ENCODE measurements around the gene CDH22. TPM values are rescaled to one million over a fixed set of nuclear protein-coding genes. Genes with fewer than 3 reads are reported as not detected.

Gene CDH22
- total RNA-seq, 4 donors from 2014 or later: 0.11 to 2.3 (median 0.76) TPM

DNA sequence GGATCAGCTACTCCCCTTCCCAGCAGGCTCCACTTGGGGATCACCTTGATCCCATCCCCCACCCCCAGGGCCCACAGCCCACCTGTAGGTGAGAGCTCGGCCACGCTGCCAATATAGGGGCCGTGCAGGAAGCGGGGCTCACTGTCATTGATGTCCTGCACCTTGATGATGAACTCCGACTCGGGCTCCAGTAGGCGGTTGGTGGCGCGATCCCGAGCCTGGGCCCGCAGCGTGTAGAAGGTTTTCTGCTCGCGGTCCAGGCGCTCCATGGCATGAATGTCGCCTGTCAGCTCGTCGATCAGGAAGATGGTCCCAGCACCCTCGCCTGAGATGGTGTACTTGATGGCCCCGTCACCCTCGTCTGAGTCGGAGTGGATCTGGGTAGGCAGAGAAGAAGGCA is 67.4 kb downstream of the CDH22 start:
- Histone ChIP-seq H3K36me3 (no peaks in the 10 kb centered on the region), H3K27ac (no peak overlapping the region), H3K9me3 (no peaks in the 10 kb centered on the region), H3K4me1 (no peaks in the 10 kb centered on the region), H3K4me3 (no peak overlapping the region), H3K27me3 (peaks cover 0 to 86% (median 0%) of the 10 kb centered on the region in 4 donors)
- TF ChIP-seq POLR2A (IDR thresholded peaks at IDR 0.05): no peak
- 85 to 95% methylated on average over 4 to 5 of the region's 22 CpGs for WGBS, 2 donors
- DNase-seq: no peak
- intact Hi-C loops (cut with DNase I): no loop called here

DNA sequence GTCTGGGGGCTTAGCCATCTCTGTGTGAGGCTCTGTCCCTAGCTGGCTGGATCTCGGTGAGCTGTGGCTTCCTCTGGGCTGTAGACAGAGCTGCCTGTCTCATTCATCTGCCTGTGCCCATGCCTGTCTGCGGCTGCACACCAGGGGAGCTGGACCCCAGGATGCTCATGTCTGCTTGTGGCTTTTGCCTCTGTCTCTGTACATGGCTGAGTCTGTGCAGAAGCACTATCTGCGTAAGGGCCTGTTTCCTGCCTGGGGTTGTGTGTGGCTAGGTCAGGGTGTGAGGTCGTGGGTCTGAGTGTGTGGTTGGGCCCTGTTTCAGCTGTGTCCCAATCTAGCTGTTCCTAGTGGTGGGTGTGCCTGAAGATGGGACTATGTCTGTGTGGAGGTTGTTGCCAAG is 68.2 kb downstream of the CDH22 start:
- H3K27me3 ChIP-seq: peaks cover 0 to 80% (median 0%) of the 10 kb centered on the region in 4 donors
- intact Hi-C loops (cut with DNase I): no loop called here
- H3K4me3 ChIP-seq: no peak overlapping the region
- TF ChIP-seq, protein P1, sequence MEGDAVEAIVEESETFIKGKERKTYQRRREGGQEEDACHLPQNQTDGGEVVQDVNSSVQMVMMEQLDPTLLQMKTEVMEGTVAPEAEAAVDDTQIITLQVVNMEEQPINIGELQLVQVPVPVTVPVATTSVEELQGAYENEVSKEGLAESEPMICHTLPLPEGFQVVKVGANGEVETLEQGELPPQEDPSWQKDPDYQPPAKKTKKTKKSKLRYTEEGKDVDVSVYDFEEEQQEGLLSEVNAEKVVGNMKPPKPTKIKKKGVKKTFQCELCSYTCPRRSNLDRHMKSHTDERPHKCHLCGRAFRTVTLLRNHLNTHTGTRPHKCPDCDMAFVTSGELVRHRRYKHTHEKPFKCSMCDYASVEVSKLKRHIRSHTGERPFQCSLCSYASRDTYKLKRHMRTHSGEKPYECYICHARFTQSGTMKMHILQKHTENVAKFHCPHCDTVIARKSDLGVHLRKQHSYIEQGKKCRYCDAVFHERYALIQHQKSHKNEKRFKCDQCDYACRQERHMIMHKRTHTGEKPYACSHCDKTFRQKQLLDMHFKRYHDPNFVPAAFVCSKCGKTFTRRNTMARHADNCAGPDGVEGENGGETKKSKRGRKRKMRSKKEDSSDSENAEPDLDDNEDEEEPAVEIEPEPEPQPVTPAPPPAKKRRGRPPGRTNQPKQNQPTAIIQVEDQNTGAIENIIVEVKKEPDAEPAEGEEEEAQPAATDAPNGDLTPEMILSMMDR (IDR thresholded peaks at IDR 0.05): no peak
- TF ChIP-seq POLR2A (IDR thresholded peaks at IDR 0.05): no peak
- 20 to 58% methylated on average over 1 to 2 of the region's 4 CpGs for WGBS, 2 donors
- no peak overlapping the region for H3K27ac ChIP-seq
- H3K4me1 ChIP-seq: no peaks in the 10 kb centered on the region
- H3K36me3 ChIP-seq: no peaks in the 10 kb centered on the region
- DNase-seq: no peak
- no peaks in the 10 kb centered on the region for H3K9me3 ChIP-seq

DNA sequence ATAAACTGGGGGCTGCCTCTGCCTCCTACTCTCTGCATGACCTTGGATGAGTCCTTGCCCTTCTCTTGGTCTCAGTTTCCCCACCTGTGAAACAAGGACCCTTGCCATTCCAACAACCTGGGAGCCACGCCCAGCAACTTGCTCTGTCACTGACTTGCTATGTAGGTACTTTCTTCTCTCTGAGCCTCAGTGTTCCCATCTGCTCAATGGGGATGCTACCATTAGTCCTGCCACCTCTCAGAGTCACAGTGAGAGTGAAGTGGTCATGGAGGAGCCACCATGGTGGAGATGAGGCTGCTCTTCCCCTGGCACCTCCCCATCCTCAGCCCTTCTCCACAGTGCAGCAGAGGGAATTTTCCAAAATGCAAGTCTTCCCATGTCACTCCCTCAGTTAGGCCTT is 70.6 kb downstream of the CDH22 start:
- H3K9me3 ChIP-seq: no peaks in the 10 kb centered on the region
- no peak for DNase-seq
- no peaks in the 10 kb centered on the region for H3K4me1 ChIP-seq
- peaks cover 0 to 70% (median 0%) of the 10 kb centered on the region in 4 donors for H3K27me3 ChIP-seq
- no peak overlapping the region for H3K27ac ChIP-seq
- intact Hi-C loops (cut with DNase I): no loop called here
- no peaks in the 10 kb centered on the region for H3K36me3 ChIP-seq
- WGBS, 2 donors: 25 to 86% methylated on average over 1 of the region's 1 CpG
- no peak for TF ChIP-seq POLR2A (IDR thresholded peaks at IDR 0.05)
- TF ChIP-seq, protein P1 (IDR thresholded peaks at IDR 0.05): no peak
- H3K4me3 ChIP-seq: no peak overlapping the region

DNA sequence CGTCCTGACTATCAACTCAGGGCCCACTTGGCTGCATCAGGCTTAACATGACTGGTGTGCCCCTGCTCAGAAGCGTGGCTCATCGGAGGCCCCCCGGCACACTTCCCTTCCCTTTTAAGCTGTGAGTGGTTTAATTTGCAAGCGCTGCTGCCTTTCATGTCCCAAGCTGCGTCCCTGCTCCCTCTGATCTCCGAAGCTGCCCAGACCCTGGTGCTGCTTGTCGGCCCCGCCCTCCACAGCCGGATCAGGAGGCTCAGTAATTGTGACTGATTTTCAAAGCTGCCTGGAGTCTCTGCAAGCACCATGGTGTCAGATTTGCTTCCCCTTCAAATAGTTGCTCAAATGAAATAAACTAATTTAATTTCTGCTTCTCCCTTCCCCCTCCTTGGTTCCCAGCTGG is 71.1 kb downstream of the CDH22 start:
- intact Hi-C loops (cut with DNase I): no loop called here
- Histone ChIP-seq H3K27ac (no peak overlapping the region), H3K4me1 (no peaks in the 10 kb centered on the region), H3K4me3 (no peak overlapping the region), H3K36me3 (no peaks in the 10 kb centered on the region), H3K9me3 (no peaks in the 10 kb centered on the region), H3K27me3 (peaks cover 0 to 65% (median 0%) of the 10 kb centered on the region in 4 donors)
- 41 to 44% methylated on average over 8 to 10 of the region's 10 CpGs for WGBS, 2 donors
- TF ChIP-seq, protein P1 (IDR thresholded peaks at IDR 0.05): no peak
- no peak for TF ChIP-seq POLR2A (IDR thresholded peaks at IDR 0.05)
- no peak for DNase-seq

DNA sequence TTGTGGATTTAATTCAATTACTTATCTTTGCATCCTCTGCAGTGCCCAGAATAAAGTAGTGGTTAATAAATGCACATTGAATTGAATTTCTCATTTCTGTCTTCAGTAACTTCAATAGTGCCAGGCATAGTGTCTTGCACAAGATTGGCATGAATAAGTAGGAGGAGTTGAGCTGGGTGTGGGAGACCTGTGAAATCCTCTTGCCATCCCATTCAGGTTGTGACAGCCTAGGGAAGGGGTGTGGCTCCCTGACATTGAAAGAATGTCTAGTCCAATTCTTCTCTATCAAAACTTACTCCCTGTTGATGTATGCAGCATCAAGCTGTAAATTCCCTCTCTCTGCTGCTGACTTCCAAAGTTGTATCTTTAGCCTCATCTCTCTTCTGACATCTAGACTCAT is 73.2 kb downstream of the CDH22 start:
- H3K36me3 ChIP-seq: no peaks in the 10 kb centered on the region
- intact Hi-C loops (cut with DNase I): no loop called here
- H3K27ac ChIP-seq: no peak overlapping the region
- DNase-seq: no peak
- no peak overlapping the region for H3K4me3 ChIP-seq
- H3K27me3 ChIP-seq: peaks cover 0 to 64% (median 0%) of the 10 kb centered on the region in 4 donors
- no peaks in the 10 kb centered on the region for H3K4me1 ChIP-seq
- TF ChIP-seq, protein P1 (IDR thresholded peaks at IDR 0.05): no peak
- no peak for TF ChIP-seq POLR2A (IDR thresholded peaks at IDR 0.05)
- no peaks in the 10 kb centered on the region for H3K9me3 ChIP-seq

DNA sequence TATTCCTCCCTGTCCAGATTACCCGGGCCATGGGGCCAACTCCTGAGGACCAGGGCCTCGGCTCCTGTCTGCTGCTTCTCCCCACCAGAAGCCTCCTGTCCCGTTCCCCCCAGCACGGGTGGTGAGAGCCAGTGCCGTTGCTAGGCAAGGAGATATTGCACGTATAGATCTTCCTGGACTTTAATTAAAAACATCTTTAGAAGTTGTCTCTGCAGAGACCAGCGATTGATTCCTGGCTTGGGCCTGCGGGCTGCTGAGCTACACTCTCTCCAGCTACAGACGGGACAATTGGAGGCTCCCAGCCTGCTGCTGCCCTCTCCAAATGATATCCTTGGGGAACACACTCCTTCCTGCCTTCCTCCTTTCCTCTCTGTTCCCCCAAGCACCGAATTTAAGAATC is 74.6 kb downstream of the CDH22 start:
- Histone ChIP-seq H3K27ac (no peak overlapping the region), H3K4me1 (no peaks in the 10 kb centered on the region), H3K27me3 (peaks cover 0 to 66% (median 0%) of the 10 kb centered on the region in 4 donors), H3K4me3 (no peak overlapping the region), H3K9me3 (no peaks in the 10 kb centered on the region), H3K36me3 (no peaks in the 10 kb centered on the region)
- WGBS, 2 donors: 62 to 67% methylated on average over 9 to 10 of the region's 10 CpGs
- no peak for DNase-seq
- TF ChIP-seq, protein P1 (IDR thresholded peaks at IDR 0.05): no peak
- TF ChIP-seq POLR2A (IDR thresholded peaks at IDR 0.05): no peak
- intact Hi-C loops (cut with DNase I): no loop called here

Data from esophagus squamous epithelium (tissue), 5 donors.